Smooth muscle cell of the brain vasculature (primary cell): ENCODE data around the gene STAG3.
"Not testable (repeated sequence)": the region's sequence is repeated elsewhere in the genome, so short reads cannot be mapped to it uniquely, and the experiment has no call there.

ENCODE experiments used
- DNase-seq: peaks from one replicate; pipeline ENCODE4 v3.0.0-alpha.2; 2012; ENCODE audit warnings: low read depth, low spot score

The STAG3 gene

GRCh38 chr7:100177045-100178001, at the start of gene STAG3, which contains the start of gene GPC2:
STAG3 (plus strand) TSS chr7:100177918; CDS start chr7:100180557, 2,639 bp downstream.
GPC2 (minus strand) TSS chr7:100177381; CDS start chr7:100177199, 182 bp downstream.
- DNase-seq, result peak; percentile 93

- DNase-seq, result no peak
Measured at GRCh38 chr7:100128637-100128963, 49.1 kb upstream of the STAG3 start.

GRCh38 chr7:100130220-100130607, 47.5 kb upstream of the STAG3 start:
- DNase-seq, result not testable (repeated sequence)

GRCh38 chr7:100130608-100131453, 46.9 kb upstream of the STAG3 start:
- DNase-seq, result no peak

- no peak for DNase-seq
Measured at GRCh38 chr7:100132126-100132525, 45.6 kb upstream of the STAG3 start.

- DNase-seq, result no peak
Measured at GRCh38 chr7:100132697-100133151, 45.0 kb upstream of the STAG3 start.

GRCh38 chr7:100137851-100138760, 39.6 kb upstream of the STAG3 start:
- DNase-seq, result no peak

GRCh38 chr7:100141555-100141949, 36.2 kb upstream of the STAG3 start:
- no peak for DNase-seq

GRCh38 chr7:100142461-100142860, 35.3 kb upstream of the STAG3 start:
- DNase-seq, result no peak

- DNase-seq, result not testable (repeated sequence)
Measured at GRCh38 chr7:100146350-100146749, 31.4 kb upstream of the STAG3 start.

GRCh38 chr7:100147278-100147677, 30.4 kb upstream of the STAG3 start:
- no peak for DNase-seq

GRCh38 chr7:100148225-100148558, 29.5 kb upstream of the STAG3 start:
- no peak for DNase-seq

- DNase-seq, result peak; percentile 97
Measured at GRCh38 chr7:100148559-100149328, 29.0 kb upstream of the STAG3 start, which contains the start of gene LAMTOR4. LAMTOR4 (plus strand) TSS chr7:100148918; CDS start chr7:100148973, 55 bp downstream.

- DNase-seq, result no peak
Measured at GRCh38 chr7:100152404-100152803, 25.3 kb upstream of the STAG3 start.

GRCh38 chr7:100152937-100153666, 24.6 kb upstream of the STAG3 start:
- DNase-seq, result no peak

- no peak for DNase-seq
Measured at GRCh38 chr7:100153708-100154535, 23.8 kb upstream of the STAG3 start.

- no peak for DNase-seq
Measured at GRCh38 chr7:100154651-100155491, 22.8 kb upstream of the STAG3 start.
